Type B pancreatic cell (in vitro differentiated cells): Measurements from ENCODE around the gene MRAP. TPM values are rescaled to one million over a fixed set of nuclear protein-coding genes. Genes with fewer than 3 reads are reported as not detected.
A peak's percentile ranks its signal among the peaks of the same experiment; 100 is the strongest.

ENCODE experiments used
- DNase-seq: peaks from one replicate; pipeline ENCODE4 v3.0.0; 2021; ENCODE audit warnings: mixed read lengths; ENCODE audit not compliant: unreplicated experiment; ENCODE audit errors: extremely low spot score
- H3K27ac Mint-ChIP-seq: 2 replicates; pipeline ENCODE4 v1.8.0; 2021; ENCODE audit warnings: mild to moderate bottlenecking, mixed read lengths
- H3K27me3 Mint-ChIP-seq: 2 replicates; pipeline ENCODE4 v1.8.0; 2021; ENCODE audit warnings: mixed read lengths
- H3K36me3 Mint-ChIP-seq: 2 replicates; pipeline ENCODE4 v1.8.0; 2021; ENCODE audit warnings: mixed read lengths
- H3K4me1 Mint-ChIP-seq: one replicate; pipeline ENCODE4 v1.8.0; 2021; ENCODE audit warnings: mixed read lengths; ENCODE audit not compliant: unreplicated experiment
- H3K4me3 Mint-ChIP-seq: 2 replicates; pipeline ENCODE4 v1.8.0; 2021; ENCODE audit warnings: mild to moderate bottlenecking, mixed read lengths
- H3K9me3 Mint-ChIP-seq: 2 replicates; pipeline ENCODE4 v1.8.0; 2021; ENCODE audit warnings: mixed read lengths
- CTCF ChIP-seq: fragments of 200-600 bp; sonication (generic); conservative IDR thresholded peaks from 2 replicates; pipeline ENCODE4 v1.5.0; 2021; ENCODE audit warnings: antibody characterized with exemption, mild to moderate bottlenecking
- total RNA-seq: library from RNA; stranded (reverse); gene quantifications from 2 replicates; pipeline ENCODE4 v1.2.1, GENCODE V29; 2021; ENCODE audit warnings: low replicate concordance

MRAP gene
- total RNA-seq, 1 donor from 2014 or later = not detected

GRCh38 chr21:32312326-32312725 lies 13.7 kb downstream of the MRAP start:
- Mint-ChIP-seq H3K36me3 (peaks cover 6% of the 10 kb centered on the region), H3K9me3 (no peaks in the 10 kb centered on the region), H3K4me3 (no peak overlapping the region), H3K4me1 (no peaks in the 10 kb centered on the region), H3K27me3 (no peaks in the 10 kb centered on the region), H3K27ac (no peak overlapping the region)
- no peak for TF ChIP-seq CTCF
- peak; percentile 37 for DNase-seq

- Mint-ChIP-seq H3K36me3 (peaks cover 6% of the 10 kb centered on the region), H3K4me1 (no peaks in the 10 kb centered on the region), H3K27ac (no peak overlapping the region), H3K27me3 (no peaks in the 10 kb centered on the region), H3K9me3 (no peaks in the 10 kb centered on the region), H3K4me3 (no peak overlapping the region)
- DNase-seq = no peak
- TF ChIP-seq CTCF = no peak
These were observed 14.3 kb downstream of the MRAP start for GRCh38 chr21:32312976-32313375.

- no peak for DNase-seq
- Mint-ChIP-seq H3K27ac (no peak overlapping the region), H3K36me3 (peaks cover 13% of the 10 kb centered on the region), H3K4me1 (no peaks in the 10 kb centered on the region), H3K9me3 (no peaks in the 10 kb centered on the region), H3K27me3 (no peaks in the 10 kb centered on the region), H3K4me3 (no peak overlapping the region)
- no peak for TF ChIP-seq CTCF
These were observed 16.2 kb downstream of the MRAP start for GRCh38 chr21:32314806-32315205.

- no peak for TF ChIP-seq CTCF
- Mint-ChIP-seq H3K27me3 (no peaks in the 10 kb centered on the region), H3K36me3 (peaks cover 16% of the 10 kb centered on the region), H3K4me1 (no peaks in the 10 kb centered on the region), H3K27ac (no peak overlapping the region), H3K9me3 (no peaks in the 10 kb centered on the region), H3K4me3 (no peak overlapping the region)
- DNase-seq = no peak
These were observed 17.0 kb downstream of the MRAP start for GRCh38 chr21:32315511-32316281.

- no peak for DNase-seq
- peaks cover 16% of the 10 kb centered on the region for H3K36me3 Mint-ChIP-seq
These were observed 17.9 kb downstream of the MRAP start for GRCh38 chr21:32316361-32317215.

More at GRCh38 chr21:32316361-32317215, 17.9 kb downstream of the MRAP start:
- no peaks in the 10 kb centered on the region for H3K4me1 Mint-ChIP-seq
- no peak overlapping the region for H3K27ac Mint-ChIP-seq
- no peak overlapping the region for H3K4me3 Mint-ChIP-seq
- no peaks in the 10 kb centered on the region for H3K27me3 Mint-ChIP-seq
- no peaks in the 10 kb centered on the region for H3K9me3 Mint-ChIP-seq
- TF ChIP-seq CTCF = no peak
